Measurements from ENCODE around the gene SMYD3. TPM values are rescaled to one million over a fixed set of nuclear protein-coding genes. Genes with fewer than 3 reads are reported as not detected.

SMYD3 gene
- total RNA-seq, 3 donors from 2014 or later (not counting 1 experiment from before 2014, with no cell fraction given), result 43.6 to 48.0 (median 46.1) TPM

DNA sequence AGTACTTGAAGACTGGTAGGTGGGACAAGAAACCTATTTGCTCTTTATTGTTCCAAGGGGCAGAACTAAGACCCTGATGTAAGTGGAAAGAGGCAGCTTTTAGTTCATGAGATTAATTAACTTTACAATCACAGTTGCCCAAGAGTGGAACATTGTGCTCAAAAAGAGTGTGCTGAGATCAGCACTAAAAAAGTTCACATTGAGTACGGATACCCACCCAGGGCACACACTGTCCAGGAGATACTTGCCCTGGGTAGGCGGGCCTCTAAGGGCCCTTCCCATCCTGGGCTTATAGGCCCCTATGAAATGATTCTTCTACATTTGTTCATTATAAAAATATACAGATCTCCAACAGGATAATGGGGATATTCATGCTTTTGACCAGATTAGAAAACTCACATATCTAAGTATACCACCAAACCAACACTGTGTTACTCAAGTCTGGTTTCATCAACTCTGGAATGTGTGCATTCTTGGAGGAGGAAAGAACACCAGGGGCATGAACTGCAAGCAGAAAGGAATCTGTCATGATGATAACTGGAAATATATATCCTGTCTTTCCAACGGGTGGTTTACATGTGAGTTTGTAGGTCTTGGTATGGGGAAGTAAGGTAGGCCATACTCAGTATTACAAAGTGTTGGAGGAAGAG, 626.2 kb downstream of the SMYD3 start:
- H3K36me3 ChIP-seq (ENCODE audit: control insufficient read depth, insufficient read depth, low read length), result no peaks in the 10 kb centered on the region
- DNase-seq, result no peak
- WGBS (ENCODE audit: insufficient coverage), result 89% methylated on average over 3 of the region's 3 CpGs
- H3K4me1 ChIP-seq (ENCODE audit: control insufficient read depth, insufficient read depth, low read length), result peaks cover 6% of the 10 kb centered on the region
- no peak overlapping the region for H3K27ac Mint-ChIP-seq
- H3K9me3 ChIP-seq (ENCODE audit: control insufficient read depth, insufficient read depth, low read length), result no peaks in the 10 kb centered on the region
- no peak for TF ChIP-seq CTCF (IDR thresholded peaks at IDR 0.05)
- H3K27me3 Mint-ChIP-seq (ENCODE audit: low read depth in 2 of 2), result no peaks in the 10 kb centered on the region
- H3K4me3 Mint-ChIP-seq, result peak overlapping the region; percentile 49
- no peak for ATAC-seq
- H3K9me3 Mint-ChIP-seq, result peaks cover 0 to 2% of the 10 kb centered on the region in 2 donors
- H3K4me1 Mint-ChIP-seq, result peaks cover 25% of the 10 kb centered on the region in 2 donors
- no peak overlapping the region for H3K4me3 ChIP-seq (ENCODE audit: low read length)
- H3K36me3 Mint-ChIP-seq, result peaks cover 10% of the 10 kb centered on the region
- no peak overlapping the region for H3K27ac ChIP-seq (ENCODE audit: low read length)
- intact Hi-C loops (cut with micrococcal nuclease), result loop anchor here (10.0 kb wide), 1 partner anchor 726 kb away; the partner anchor contains the start of gene KIF26B
- H3K27me3 ChIP-seq (ENCODE audit: control insufficient read depth, insufficient read depth, low read length), result no peaks in the 10 kb centered on the region

DNA sequence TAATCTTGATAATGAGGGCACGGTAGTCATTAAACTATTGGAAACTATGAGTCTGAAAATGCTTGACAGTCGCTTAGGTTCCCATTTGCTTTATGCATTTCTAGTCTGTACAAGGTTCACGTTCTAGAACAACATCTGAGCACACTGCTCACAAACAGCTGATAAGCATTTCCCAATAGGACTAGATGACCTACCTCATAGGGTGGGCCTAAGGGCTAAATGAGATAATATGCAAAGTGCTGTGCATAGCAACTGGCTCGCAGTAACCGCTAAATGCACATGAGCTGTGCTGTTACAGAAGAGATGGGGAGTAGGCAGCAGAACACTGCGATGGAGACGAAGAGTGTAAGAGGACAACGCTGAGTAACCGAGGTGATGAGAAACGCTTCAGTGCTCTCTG, 628.0 kb downstream of the SMYD3 start:
- H3K27me3 Mint-ChIP-seq (ENCODE audit: low read depth in 2 of 2), result no peaks in the 10 kb centered on the region
- Histone ChIP-seq H3K36me3 (ENCODE audit: control insufficient read depth, insufficient read depth, low read length) (no peaks in the 10 kb centered on the region), H3K4me3 (ENCODE audit: low read length) (no peak overlapping the region), H3K9me3 (ENCODE audit: control insufficient read depth, insufficient read depth, low read length) (no peaks in the 10 kb centered on the region), H3K27me3 (ENCODE audit: control insufficient read depth, insufficient read depth, low read length) (no peaks in the 10 kb centered on the region), H3K27ac (ENCODE audit: low read length) (no peak overlapping the region), H3K4me1 (ENCODE audit: control insufficient read depth, insufficient read depth, low read length) (peaks cover 6% of the 10 kb centered on the region)
- intact Hi-C loops (cut with micrococcal nuclease), result no loop called here
- ATAC-seq, result no peak
- DNase-seq, result no peak
- H3K4me3 Mint-ChIP-seq, result no peak overlapping the region
- H3K36me3 Mint-ChIP-seq, result no peaks in the 10 kb centered on the region
- 95% methylated on average over 10 of the region's 10 CpGs for WGBS (ENCODE audit: insufficient coverage)
- no peak overlapping the region for H3K27ac Mint-ChIP-seq
- H3K4me1 Mint-ChIP-seq, result peaks cover 25% of the 10 kb centered on the region in 2 donors
- peaks cover 0 to under 1% of the 10 kb centered on the region in 2 donors for H3K9me3 Mint-ChIP-seq
- TF ChIP-seq CTCF (IDR thresholded peaks at IDR 0.05), result no peak

GRCh38 chr1:245878585-245878984, 628.5 kb downstream of the SMYD3 start:
- H3K27ac ChIP-seq (ENCODE audit: low read length), result no peak overlapping the region
- DNase-seq (no peak), ATAC-seq (no peak)
- Mint-ChIP-seq H3K27me3 (ENCODE audit: low read depth in 2 of 2) (no peaks in the 10 kb centered on the region), H3K36me3 (no peaks in the 10 kb centered on the region), H3K4me1 (peaks cover 25% of the 10 kb centered on the region in 2 donors), H3K4me3 (no peak overlapping the region), H3K27ac (no peak overlapping the region), H3K9me3 (no peaks in the 10 kb centered on the region)
- TF ChIP-seq CTCF (IDR thresholded peaks at IDR 0.05), result no peak
- no peaks in the 10 kb centered on the region for H3K36me3 ChIP-seq (ENCODE audit: control insufficient read depth, insufficient read depth, low read length)
- intact Hi-C loops (cut with micrococcal nuclease), result no loop called here
- peaks cover 6% of the 10 kb centered on the region for H3K4me1 ChIP-seq (ENCODE audit: control insufficient read depth, insufficient read depth, low read length)
- WGBS (ENCODE audit: insufficient coverage), result 90% methylated on average over 3 of the region's 3 CpGs
- no peaks in the 10 kb centered on the region for H3K27me3 ChIP-seq (ENCODE audit: control insufficient read depth, insufficient read depth, low read length)
- no peak overlapping the region for H3K4me3 ChIP-seq (ENCODE audit: low read length)
- no peaks in the 10 kb centered on the region for H3K9me3 ChIP-seq (ENCODE audit: control insufficient read depth, insufficient read depth, low read length)

DNA sequence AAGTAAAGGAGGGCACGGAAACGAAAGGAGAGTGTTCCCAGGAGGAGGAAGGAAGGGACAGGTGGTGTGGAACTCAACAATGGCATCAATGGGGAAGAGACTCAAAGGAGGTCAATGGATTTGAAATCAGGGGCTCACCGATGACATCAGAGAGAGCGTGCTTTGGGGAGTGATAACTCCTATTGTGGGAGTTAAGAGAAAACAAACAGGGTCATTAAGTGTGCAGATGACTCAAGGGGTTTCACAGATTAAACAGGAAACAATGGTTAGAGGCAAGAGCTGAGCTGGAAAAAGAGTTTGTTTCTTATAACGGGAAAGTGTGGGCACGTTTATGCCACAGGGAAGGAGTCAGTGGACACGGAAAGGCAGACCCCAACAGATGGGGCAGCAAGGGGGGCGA, 629.1 kb downstream of the SMYD3 start:
- ATAC-seq (no peak), DNase-seq (no peak)
- H3K4me1 ChIP-seq (ENCODE audit: control insufficient read depth, insufficient read depth, low read length), result peaks cover 6% of the 10 kb centered on the region
- Mint-ChIP-seq H3K4me1 (peaks cover 19% of the 10 kb centered on the region in 2 donors), H3K4me3 (no peak overlapping the region), H3K27me3 (ENCODE audit: low read depth in 2 of 2) (no peaks in the 10 kb centered on the region), H3K9me3 (no peaks in the 10 kb centered on the region), H3K36me3 (no peaks in the 10 kb centered on the region), H3K27ac (no peak overlapping the region)
- no peaks in the 10 kb centered on the region for H3K27me3 ChIP-seq (ENCODE audit: control insufficient read depth, insufficient read depth, low read length)
- H3K9me3 ChIP-seq (ENCODE audit: control insufficient read depth, insufficient read depth, low read length), result no peaks in the 10 kb centered on the region
- H3K27ac ChIP-seq (ENCODE audit: low read length), result no peak overlapping the region
- WGBS (ENCODE audit: insufficient coverage), result 85% methylated on average over 8 of the region's 8 CpGs
- no peaks in the 10 kb centered on the region for H3K36me3 ChIP-seq (ENCODE audit: control insufficient read depth, insufficient read depth, low read length)
- TF ChIP-seq CTCF (IDR thresholded peaks at IDR 0.05), result no peak
- no peak overlapping the region for H3K4me3 ChIP-seq (ENCODE audit: low read length)
- intact Hi-C loops (cut with micrococcal nuclease), result no loop called here

Data from natural killer cell (primary cell).